ENCODE results near the gene KRTAP10-4.

GRCh38 chr21:44598061-44598460, 24.5 kb downstream of the KRTAP10-4 start:
- TF ChIP-seq, protein P1, sequence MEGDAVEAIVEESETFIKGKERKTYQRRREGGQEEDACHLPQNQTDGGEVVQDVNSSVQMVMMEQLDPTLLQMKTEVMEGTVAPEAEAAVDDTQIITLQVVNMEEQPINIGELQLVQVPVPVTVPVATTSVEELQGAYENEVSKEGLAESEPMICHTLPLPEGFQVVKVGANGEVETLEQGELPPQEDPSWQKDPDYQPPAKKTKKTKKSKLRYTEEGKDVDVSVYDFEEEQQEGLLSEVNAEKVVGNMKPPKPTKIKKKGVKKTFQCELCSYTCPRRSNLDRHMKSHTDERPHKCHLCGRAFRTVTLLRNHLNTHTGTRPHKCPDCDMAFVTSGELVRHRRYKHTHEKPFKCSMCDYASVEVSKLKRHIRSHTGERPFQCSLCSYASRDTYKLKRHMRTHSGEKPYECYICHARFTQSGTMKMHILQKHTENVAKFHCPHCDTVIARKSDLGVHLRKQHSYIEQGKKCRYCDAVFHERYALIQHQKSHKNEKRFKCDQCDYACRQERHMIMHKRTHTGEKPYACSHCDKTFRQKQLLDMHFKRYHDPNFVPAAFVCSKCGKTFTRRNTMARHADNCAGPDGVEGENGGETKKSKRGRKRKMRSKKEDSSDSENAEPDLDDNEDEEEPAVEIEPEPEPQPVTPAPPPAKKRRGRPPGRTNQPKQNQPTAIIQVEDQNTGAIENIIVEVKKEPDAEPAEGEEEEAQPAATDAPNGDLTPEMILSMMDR (IDR thresholded peaks at IDR 0.05; ENCODE audit: extremely low read depth in 1 of 2, insufficient read depth in 1 of 2, low read depth in 1 of 2, low read length in 2 of 2): no peak
- TF ChIP-seq, protein P2, sequence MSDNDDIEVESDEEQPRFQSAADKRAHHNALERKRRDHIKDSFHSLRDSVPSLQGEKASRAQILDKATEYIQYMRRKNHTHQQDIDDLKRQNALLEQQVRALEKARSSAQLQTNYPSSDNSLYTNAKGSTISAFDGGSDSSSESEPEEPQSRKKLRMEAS (IDR thresholded peaks at IDR 0.05; ENCODE audit: insufficient read depth, insufficient read length): no peak
- no peak for TF ChIP-seq JUN (IDR thresholded peaks at IDR 0.05; ENCODE audit: borderline replicate concordance, insufficient read depth, insufficient read length, low read depth)
- TF ChIP-seq POLR2A (IDR thresholded peaks at IDR 0.05; ENCODE audit: low read depth, low read length): no peak
- TF ChIP-seq EZH2 (IDR thresholded peaks at IDR 0.05; ENCODE audit: borderline replicate concordance, low read depth, low read length, severe bottlenecking): no peak
- no peak for TF ChIP-seq FOS (IDR thresholded peaks at IDR 0.05; ENCODE audit: borderline replicate concordance, insufficient read depth, low read length)

All from endothelial cell of umbilical vein (primary cell).